Measurements from ENCODE around the gene KLF7. TPM values are rescaled to one million over a fixed set of nuclear protein-coding genes. Genes with fewer than 3 reads are reported as not detected.

Gene KLF7
- polyA plus RNA-seq, 2 donors = 3.0 to 3.4 TPM

- peaks cover 0 to 3% of the 10 kb centered on the region in 2 donors for H3K4me1 ChIP-seq (ENCODE audit: control insufficient read depth in 2 of 2, insufficient read depth in 2 of 2, low read length in 1 of 2)
- no peak overlapping the region for H3K27ac ChIP-seq (ENCODE audit: low read depth in 2 of 2, low read length in 1 of 2)
- WGBS, 2 donors = 86 to 87% methylated on average over 5 of the region's 5 CpGs
- H3K4me3 ChIP-seq (ENCODE audit: low read depth in 1 of 2, low read length in 2 of 2) = no peak overlapping the region
- H3K9me3 ChIP-seq (ENCODE audit: control insufficient read depth in 2 of 2, insufficient read depth in 1 of 2, low read depth in 1 of 2, low read length in 1 of 2) = peaks cover 0 to 2% of the 10 kb centered on the region in 2 donors
- H3K36me3 ChIP-seq (ENCODE audit: control insufficient read depth in 2 of 2, insufficient read depth in 2 of 2, low read length in 1 of 2) = peaks cover 5 to 6% of the 10 kb centered on the region in 2 donors
- no peaks in the 10 kb centered on the region for H3K27me3 ChIP-seq (ENCODE audit: control insufficient read depth in 1 of 2, insufficient read depth in 2 of 2, low read length in 2 of 2)
Observed at GRCh38 chr2:207122651-207123334, 43.0 kb downstream of the KLF7 start.

- Histone ChIP-seq H3K36me3 (ENCODE audit: control insufficient read depth in 2 of 2, insufficient read depth in 2 of 2, low read length in 1 of 2) (peaks cover 5 to 6% of the 10 kb centered on the region in 2 donors), H3K4me1 (ENCODE audit: control insufficient read depth in 2 of 2, insufficient read depth in 2 of 2, low read length in 1 of 2) (peaks cover 0 to 3% of the 10 kb centered on the region in 2 donors), H3K4me3 (ENCODE audit: low read depth in 1 of 2, low read length in 2 of 2) (no peak overlapping the region), H3K9me3 (ENCODE audit: control insufficient read depth in 2 of 2, insufficient read depth in 1 of 2, low read depth in 1 of 2, low read length in 1 of 2) (peaks cover 0 to 2% of the 10 kb centered on the region in 2 donors), H3K27ac (ENCODE audit: low read depth in 2 of 2, low read length in 1 of 2) (no peak overlapping the region), H3K27me3 (ENCODE audit: control insufficient read depth in 1 of 2, insufficient read depth in 2 of 2, low read length in 2 of 2) (no peaks in the 10 kb centered on the region)
- 12 to 51% methylated on average over 1 of the region's 1 CpG for WGBS, 2 donors
Observed at GRCh38 chr2:207121784-207122183, 44.0 kb downstream of the KLF7 start.

- Histone ChIP-seq H3K27ac (ENCODE audit: low read depth in 2 of 2, low read length in 1 of 2) (no peak overlapping the region), H3K27me3 (ENCODE audit: control insufficient read depth in 1 of 2, insufficient read depth in 2 of 2, low read length in 2 of 2) (no peaks in the 10 kb centered on the region), H3K4me3 (ENCODE audit: low read depth in 1 of 2, low read length in 2 of 2) (no peak overlapping the region), H3K4me1 (ENCODE audit: control insufficient read depth in 2 of 2, insufficient read depth in 2 of 2, low read length in 1 of 2) (peaks cover 0 to under 1% of the 10 kb centered on the region in 2 donors), H3K9me3 (ENCODE audit: control insufficient read depth in 2 of 2, insufficient read depth in 1 of 2, low read depth in 1 of 2, low read length in 1 of 2) (peaks cover 0 to 2% of the 10 kb centered on the region in 2 donors), H3K36me3 (ENCODE audit: control insufficient read depth in 2 of 2, insufficient read depth in 2 of 2, low read length in 1 of 2) (peaks cover 3 to 5% of the 10 kb centered on the region in 2 donors)
- WGBS, 2 donors = 71 to 73% methylated on average over 4 of the region's 4 CpGs
Observed at GRCh38 chr2:207119048-207119447, 46.7 kb downstream of the KLF7 start.

GRCh38 chr2:207117668-207118067, 48.1 kb downstream of the KLF7 start:
- Histone ChIP-seq H3K4me3 (ENCODE audit: low read depth in 1 of 2, low read length in 2 of 2) (no peak overlapping the region), H3K9me3 (ENCODE audit: control insufficient read depth in 2 of 2, insufficient read depth in 1 of 2, low read depth in 1 of 2, low read length in 1 of 2) (no peaks in the 10 kb centered on the region), H3K4me1 (ENCODE audit: control insufficient read depth in 2 of 2, insufficient read depth in 2 of 2, low read length in 1 of 2) (no peaks in the 10 kb centered on the region), H3K27ac (ENCODE audit: low read depth in 2 of 2, low read length in 1 of 2) (no peak overlapping the region), H3K27me3 (ENCODE audit: control insufficient read depth in 1 of 2, insufficient read depth in 2 of 2, low read length in 2 of 2) (no peaks in the 10 kb centered on the region), H3K36me3 (ENCODE audit: control insufficient read depth in 2 of 2, insufficient read depth in 2 of 2, low read length in 1 of 2) (no peaks in the 10 kb centered on the region)
- 84 to 94% methylated on average over 2 of the region's 2 CpGs for WGBS, 2 donors

- Histone ChIP-seq H3K4me1 (ENCODE audit: control insufficient read depth in 2 of 2, insufficient read depth in 2 of 2, low read length in 1 of 2) (no peaks in the 10 kb centered on the region), H3K9me3 (ENCODE audit: control insufficient read depth in 2 of 2, insufficient read depth in 1 of 2, low read depth in 1 of 2, low read length in 1 of 2) (no peaks in the 10 kb centered on the region), H3K27me3 (ENCODE audit: control insufficient read depth in 1 of 2, insufficient read depth in 2 of 2, low read length in 2 of 2) (no peaks in the 10 kb centered on the region), H3K27ac (ENCODE audit: low read depth in 2 of 2, low read length in 1 of 2) (no peak overlapping the region), H3K4me3 (ENCODE audit: low read depth in 1 of 2, low read length in 2 of 2) (no peak overlapping the region), H3K36me3 (ENCODE audit: control insufficient read depth in 2 of 2, insufficient read depth in 2 of 2, low read length in 1 of 2) (no peaks in the 10 kb centered on the region)
- 55% methylated on average over 6 of the region's 6 CpGs for WGBS, 2 donors
Observed at GRCh38 chr2:207115715-207116364, 49.9 kb downstream of the KLF7 start.

- no peak overlapping the region for H3K4me3 ChIP-seq (ENCODE audit: low read depth in 1 of 2, low read length in 2 of 2)
- H3K27me3 ChIP-seq (ENCODE audit: control insufficient read depth in 1 of 2, insufficient read depth in 2 of 2, low read length in 2 of 2) = no peaks in the 10 kb centered on the region
- H3K4me1 ChIP-seq (ENCODE audit: control insufficient read depth in 2 of 2, insufficient read depth in 2 of 2, low read length in 1 of 2) = no peaks in the 10 kb centered on the region
- no peaks in the 10 kb centered on the region for H3K9me3 ChIP-seq (ENCODE audit: control insufficient read depth in 2 of 2, insufficient read depth in 1 of 2, low read depth in 1 of 2, low read length in 1 of 2)
- no peaks in the 10 kb centered on the region for H3K36me3 ChIP-seq (ENCODE audit: control insufficient read depth in 2 of 2, insufficient read depth in 2 of 2, low read length in 1 of 2)
- no peak overlapping the region for H3K27ac ChIP-seq (ENCODE audit: low read depth in 2 of 2, low read length in 1 of 2)
Observed at GRCh38 chr2:207113414-207113813, 52.3 kb downstream of the KLF7 start.

- H3K27ac ChIP-seq (ENCODE audit: low read depth in 2 of 2, low read length in 1 of 2) = no peak overlapping the region
- no peaks in the 10 kb centered on the region for H3K36me3 ChIP-seq (ENCODE audit: control insufficient read depth in 2 of 2, insufficient read depth in 2 of 2, low read length in 1 of 2)
- no peaks in the 10 kb centered on the region for H3K9me3 ChIP-seq (ENCODE audit: control insufficient read depth in 2 of 2, insufficient read depth in 1 of 2, low read depth in 1 of 2, low read length in 1 of 2)
- no peak overlapping the region for H3K4me3 ChIP-seq (ENCODE audit: low read depth in 1 of 2, low read length in 2 of 2)
- no peaks in the 10 kb centered on the region for H3K4me1 ChIP-seq (ENCODE audit: control insufficient read depth in 2 of 2, insufficient read depth in 2 of 2, low read length in 1 of 2)
- 85% methylated on average over 2 of the region's 2 CpGs for WGBS, 2 donors
- H3K27me3 ChIP-seq (ENCODE audit: control insufficient read depth in 1 of 2, insufficient read depth in 2 of 2, low read length in 2 of 2) = no peaks in the 10 kb centered on the region
Observed at GRCh38 chr2:207112785-207113184, 53.0 kb downstream of the KLF7 start.

- H3K27ac ChIP-seq (ENCODE audit: low read depth in 2 of 2, low read length in 1 of 2) = no peak overlapping the region
- 44 to 48% methylated on average over 2 of the region's 2 CpGs for WGBS, 2 donors
Observed at GRCh38 chr2:207112383-207112782, 53.4 kb downstream of the KLF7 start.

GRCh38 chr2:207111757-207112156, 54.0 kb downstream of the KLF7 start:
- 65 to 77% methylated on average over 4 of the region's 4 CpGs for WGBS, 2 donors
- Histone ChIP-seq H3K9me3 (ENCODE audit: control insufficient read depth in 2 of 2, insufficient read depth in 1 of 2, low read depth in 1 of 2, low read length in 1 of 2) (no peaks in the 10 kb centered on the region), H3K36me3 (ENCODE audit: control insufficient read depth in 2 of 2, insufficient read depth in 2 of 2, low read length in 1 of 2) (peaks cover 0 to 3% of the 10 kb centered on the region in 2 donors), H3K4me3 (ENCODE audit: low read depth in 1 of 2, low read length in 2 of 2) (no peak overlapping the region), H3K4me1 (ENCODE audit: control insufficient read depth in 2 of 2, insufficient read depth in 2 of 2, low read length in 1 of 2) (no peaks in the 10 kb centered on the region), H3K27ac (ENCODE audit: low read depth in 2 of 2, low read length in 1 of 2) (no peak overlapping the region), H3K27me3 (ENCODE audit: control insufficient read depth in 1 of 2, insufficient read depth in 2 of 2, low read length in 2 of 2) (no peaks in the 10 kb centered on the region)

More at GRCh38 chr2:207112383-207112782, 53.4 kb downstream of the KLF7 start:
- Histone ChIP-seq H3K4me3 (ENCODE audit: low read depth in 1 of 2, low read length in 2 of 2) (no peak overlapping the region), H3K9me3 (ENCODE audit: control insufficient read depth in 2 of 2, insufficient read depth in 1 of 2, low read depth in 1 of 2, low read length in 1 of 2) (no peaks in the 10 kb centered on the region), H3K36me3 (ENCODE audit: control insufficient read depth in 2 of 2, insufficient read depth in 2 of 2, low read length in 1 of 2) (no peaks in the 10 kb centered on the region), H3K4me1 (ENCODE audit: control insufficient read depth in 2 of 2, insufficient read depth in 2 of 2, low read length in 1 of 2) (no peaks in the 10 kb centered on the region), H3K27me3 (ENCODE audit: control insufficient read depth in 1 of 2, insufficient read depth in 2 of 2, low read length in 2 of 2) (no peaks in the 10 kb centered on the region)

- Histone ChIP-seq H3K36me3 (ENCODE audit: control insufficient read depth in 2 of 2, insufficient read depth in 2 of 2, low read length in 1 of 2) (peaks cover 0 to 5% of the 10 kb centered on the region in 2 donors), H3K27ac (ENCODE audit: low read depth in 2 of 2, low read length in 1 of 2) (no peak overlapping the region), H3K27me3 (ENCODE audit: control insufficient read depth in 1 of 2, insufficient read depth in 2 of 2, low read length in 2 of 2) (no peaks in the 10 kb centered on the region), H3K4me1 (ENCODE audit: control insufficient read depth in 2 of 2, insufficient read depth in 2 of 2, low read length in 1 of 2) (no peaks in the 10 kb centered on the region), H3K4me3 (ENCODE audit: low read depth in 1 of 2, low read length in 2 of 2) (no peak overlapping the region), H3K9me3 (ENCODE audit: control insufficient read depth in 2 of 2, insufficient read depth in 1 of 2, low read depth in 1 of 2, low read length in 1 of 2) (no peaks in the 10 kb centered on the region)
- 50 to 75% methylated on average over 2 of the region's 2 CpGs for WGBS, 2 donors
Observed at GRCh38 chr2:207110715-207111114, 55.0 kb downstream of the KLF7 start.
